NCI-H128 (cell line): ENCODE results near the gene SLC43A1.

Experiments used
- DNase-seq: peaks from one replicate; lab custom pipeline; 2025; ENCODE audit not compliant: unreplicated experiment; lab: John Stamatoyannopoulos, UW

SLC43A1 gene

DNA sequence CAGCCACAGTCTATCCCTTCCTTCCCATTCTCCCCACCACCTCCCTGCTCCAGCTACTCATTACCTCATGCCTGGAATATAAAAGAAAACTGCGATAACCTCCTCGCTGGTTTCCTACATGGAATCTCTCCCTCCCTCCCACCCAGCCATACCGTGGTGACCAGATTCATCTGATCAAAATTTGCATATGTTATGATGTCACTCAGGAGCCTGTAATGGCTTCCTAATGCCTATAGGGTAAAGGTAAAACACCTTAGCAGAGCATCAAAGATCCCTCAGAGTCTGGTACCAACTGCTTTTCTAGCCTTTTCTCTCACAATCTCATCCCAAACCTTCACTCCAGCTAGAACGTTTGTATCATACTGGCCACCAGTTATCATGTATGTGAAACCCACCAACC is 35.6 kb downstream of the SLC43A1 start:
- DNase-seq = no peak

DNA sequence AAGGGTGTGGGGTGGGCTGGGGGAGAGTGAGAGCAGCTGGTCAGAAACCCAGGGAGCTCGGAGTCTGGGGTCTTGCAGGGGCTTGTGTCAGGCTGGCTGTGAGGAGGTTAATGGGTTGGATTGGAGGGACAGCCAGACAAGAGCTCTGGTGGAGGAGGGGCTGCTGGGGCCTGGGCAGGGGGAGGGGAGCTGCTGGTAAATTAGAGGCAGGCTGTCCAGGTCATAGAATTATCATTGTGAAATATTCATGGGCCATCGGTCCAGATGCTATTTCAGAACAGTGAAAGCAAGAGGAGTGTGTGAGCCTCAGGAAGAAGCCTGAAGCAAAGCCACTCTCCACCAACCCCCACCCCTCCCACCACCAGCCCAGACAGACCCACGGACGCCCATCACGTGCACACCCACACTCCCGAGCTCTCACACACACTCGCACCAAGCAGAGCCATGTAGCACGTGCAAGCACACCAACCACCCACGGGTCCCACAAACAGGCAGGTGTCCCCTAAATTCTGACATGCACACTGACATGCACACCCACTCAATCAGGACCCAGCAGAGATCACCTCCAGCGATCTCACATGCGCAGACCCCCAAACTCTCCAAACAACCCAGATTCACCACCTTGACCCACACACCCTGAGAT is 36.4 kb downstream of the SLC43A1 start:
- DNase-seq = no peak

DNA sequence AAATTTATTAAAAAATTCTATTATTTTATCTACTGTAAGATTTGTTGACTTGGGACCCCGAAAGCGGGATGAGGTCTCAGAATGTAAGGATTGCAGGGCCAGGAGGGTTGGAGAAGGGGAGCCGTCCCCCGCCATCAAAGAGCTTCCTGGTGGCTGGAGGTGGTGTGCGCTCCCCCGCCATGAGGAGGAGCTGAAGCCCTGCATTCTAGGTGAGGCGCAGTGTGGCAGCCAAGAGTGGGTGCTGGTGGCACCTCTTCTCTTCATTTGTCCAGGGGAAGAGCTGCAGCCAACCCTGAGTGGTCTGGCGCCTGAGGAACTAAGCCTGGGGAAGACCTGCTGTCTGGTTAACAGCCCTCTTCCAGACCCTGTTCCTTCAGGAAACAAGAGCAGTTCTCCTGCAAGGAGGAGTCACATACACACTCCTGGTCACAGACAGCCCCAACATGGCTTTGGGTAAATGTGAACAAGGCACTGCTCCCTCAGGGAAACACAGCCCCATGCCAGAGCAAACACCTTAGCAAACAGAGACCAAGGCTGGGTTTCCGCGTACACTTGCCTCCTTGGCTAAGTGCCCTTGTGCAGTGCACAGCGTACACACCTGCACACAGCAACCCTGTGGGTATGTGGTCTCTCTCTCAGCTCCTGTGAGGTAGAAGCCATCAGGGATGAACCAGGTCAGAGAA is 37.9 kb downstream of the SLC43A1 start:
- no peak for DNase-seq

DNA sequence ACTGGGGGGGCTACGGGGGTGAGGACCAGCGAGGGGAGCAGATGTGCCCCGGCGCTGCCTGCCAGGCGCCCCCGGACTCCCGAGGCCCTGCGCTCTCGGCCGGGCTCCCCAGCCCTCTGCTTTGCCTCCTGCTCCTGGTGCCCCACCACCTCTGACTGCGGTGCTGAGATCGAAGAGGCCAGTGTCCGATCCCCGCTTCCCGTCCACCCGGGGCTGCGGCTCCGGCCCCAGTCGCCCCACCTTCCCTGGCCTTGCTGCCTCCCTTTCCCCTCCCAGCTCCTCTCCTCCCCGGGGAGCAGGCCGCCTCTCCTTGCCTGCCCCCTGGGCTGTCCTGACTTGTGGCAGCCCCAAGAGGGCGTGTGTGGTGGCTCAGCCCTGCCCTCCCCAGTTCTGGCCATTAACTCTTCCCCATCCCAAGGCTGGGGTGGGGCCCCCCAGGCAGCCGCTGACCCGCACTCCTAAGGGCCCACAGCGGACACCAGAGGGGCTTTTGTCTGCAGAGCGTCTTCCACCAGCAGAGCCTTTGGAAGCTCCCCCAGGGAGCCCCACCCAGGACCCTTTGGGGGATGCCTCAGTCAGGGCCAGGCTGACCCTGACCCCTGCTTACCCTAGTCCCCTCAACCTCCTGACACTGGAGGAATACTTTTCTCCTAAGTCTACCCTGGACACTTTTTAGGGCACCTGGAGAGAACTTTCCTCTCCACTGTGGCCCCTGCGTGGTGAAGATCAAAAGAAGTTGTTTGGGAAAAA is 38.6 kb downstream of the SLC43A1 start:
- no peak for DNase-seq

DNA sequence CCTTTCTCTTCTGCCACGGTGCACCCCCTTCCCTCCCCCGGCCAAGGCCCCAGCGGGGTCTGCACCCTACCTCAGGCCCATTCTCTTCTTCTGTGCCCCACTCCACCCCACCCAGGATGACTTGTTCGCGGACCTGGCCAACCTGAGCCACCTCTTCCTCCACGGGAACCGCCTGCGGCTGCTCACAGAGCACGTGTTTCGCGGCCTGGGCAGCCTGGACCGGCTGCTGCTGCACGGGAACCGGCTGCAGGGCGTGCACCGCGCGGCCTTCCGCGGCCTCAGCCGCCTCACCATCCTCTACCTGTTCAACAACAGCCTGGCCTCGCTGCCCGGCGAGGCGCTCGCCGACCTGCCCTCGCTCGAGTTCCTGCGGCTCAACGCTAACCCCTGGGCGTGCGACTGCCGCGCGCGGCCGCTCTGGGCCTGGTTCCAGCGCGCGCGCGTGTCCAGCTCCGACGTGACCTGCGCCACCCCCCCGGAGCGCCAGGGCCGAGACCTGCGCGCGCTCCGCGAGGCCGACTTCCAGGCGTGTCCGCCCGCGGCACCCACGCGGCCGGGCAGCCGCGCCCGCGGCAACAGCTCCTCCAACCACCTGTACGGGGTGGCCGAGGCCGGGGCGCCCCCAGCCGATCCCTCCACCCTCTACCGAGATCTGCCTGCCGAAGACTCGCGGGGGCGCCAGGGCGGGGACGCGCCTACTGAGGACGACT is 39.3 kb downstream of the SLC43A1 start:
- no peak for DNase-seq

DNA sequence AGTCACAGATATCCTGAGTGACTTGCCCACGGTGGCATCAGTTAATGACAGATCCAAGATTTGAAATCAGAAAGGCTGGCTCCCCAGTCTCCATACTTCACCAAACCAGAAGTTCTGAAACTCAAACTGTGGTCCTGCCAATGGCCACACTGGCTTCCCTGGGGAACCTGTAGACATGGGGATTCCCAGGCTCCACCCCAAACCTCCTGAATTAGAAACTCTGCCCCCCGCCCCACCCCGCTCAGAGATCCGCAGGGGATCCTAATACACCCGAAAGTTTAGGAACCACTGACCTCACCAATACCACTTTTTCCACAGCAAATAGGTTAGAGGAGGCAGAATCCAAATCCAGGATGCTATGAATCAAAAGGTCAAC is 39.8 kb downstream of the SLC43A1 start:
- no peak for DNase-seq

DNA sequence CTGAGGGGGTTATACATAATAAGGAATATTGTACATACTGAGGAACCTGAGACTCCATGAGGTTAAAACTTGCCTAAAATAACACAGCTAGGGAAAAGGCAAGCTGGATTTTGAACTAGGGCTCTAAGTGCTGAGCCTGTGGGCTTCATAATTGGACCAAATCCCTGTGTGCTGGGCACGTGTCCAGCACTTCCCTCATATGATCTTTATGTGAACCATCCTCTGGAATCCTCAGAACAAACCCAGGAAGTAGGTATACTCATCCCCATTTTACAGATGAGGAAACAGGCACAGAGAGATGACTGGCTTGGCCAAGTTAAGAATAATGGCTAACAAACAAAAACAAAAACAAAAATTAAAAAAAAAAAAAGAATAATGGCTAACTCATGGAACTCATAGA is 40.3 kb downstream of the SLC43A1 start:
- DNase-seq = no peak

DNA sequence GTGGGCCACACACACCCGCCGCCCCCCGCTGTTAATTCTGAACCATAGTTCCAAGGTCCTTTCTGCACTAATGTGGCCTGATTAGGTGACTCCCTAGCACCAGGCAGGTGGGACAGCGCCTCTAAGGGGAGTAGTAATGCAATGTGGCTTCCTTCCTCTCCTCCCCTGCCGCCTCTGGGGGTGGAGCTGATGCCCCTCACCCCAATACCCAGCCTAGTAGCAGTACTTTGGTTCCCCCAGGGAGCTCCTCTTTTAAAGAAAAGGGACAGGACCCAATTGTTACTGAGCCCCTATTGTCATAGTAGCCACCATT is 40.7 kb downstream of the SLC43A1 start:
- no peak for DNase-seq

DNA sequence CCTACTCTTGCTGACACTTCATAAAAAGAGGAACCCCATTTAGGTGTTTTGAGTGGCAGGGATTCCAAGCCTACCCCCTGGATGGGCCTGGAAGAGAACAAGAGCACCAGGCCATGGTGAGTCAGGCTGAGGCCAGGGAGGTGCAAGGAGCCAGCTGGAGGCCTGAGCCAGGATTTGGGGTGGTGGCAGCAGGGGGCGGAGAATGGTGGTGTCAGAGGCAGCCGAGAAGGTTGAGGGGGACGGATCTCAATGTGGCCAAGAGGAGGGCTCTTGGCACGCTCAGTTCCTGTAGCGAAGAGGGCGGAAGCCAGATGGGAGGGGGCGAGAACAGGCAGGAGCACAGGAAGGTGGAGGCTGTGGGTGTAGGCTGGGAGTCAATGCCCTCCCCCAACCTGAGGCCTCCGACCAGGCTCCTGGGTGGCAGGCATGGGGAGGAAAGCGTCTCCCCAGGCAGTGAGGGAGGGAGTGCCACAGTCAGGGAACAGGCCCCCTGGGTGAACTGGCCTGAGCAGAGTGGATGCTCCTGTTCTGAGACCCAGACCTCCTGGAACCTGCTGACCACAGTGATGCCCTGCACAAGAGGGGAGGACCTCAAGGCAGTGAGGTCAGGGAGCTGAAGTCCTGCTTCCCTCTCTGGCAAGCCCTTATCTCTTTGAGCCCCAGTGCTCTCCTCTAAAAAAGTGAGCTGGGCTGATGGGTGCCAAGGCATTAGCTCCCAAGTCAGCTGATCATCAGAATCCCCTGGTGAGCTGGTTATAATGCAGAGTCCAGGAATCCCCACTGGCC is 41.3 kb downstream of the SLC43A1 start:
- DNase-seq = no peak

DNA sequence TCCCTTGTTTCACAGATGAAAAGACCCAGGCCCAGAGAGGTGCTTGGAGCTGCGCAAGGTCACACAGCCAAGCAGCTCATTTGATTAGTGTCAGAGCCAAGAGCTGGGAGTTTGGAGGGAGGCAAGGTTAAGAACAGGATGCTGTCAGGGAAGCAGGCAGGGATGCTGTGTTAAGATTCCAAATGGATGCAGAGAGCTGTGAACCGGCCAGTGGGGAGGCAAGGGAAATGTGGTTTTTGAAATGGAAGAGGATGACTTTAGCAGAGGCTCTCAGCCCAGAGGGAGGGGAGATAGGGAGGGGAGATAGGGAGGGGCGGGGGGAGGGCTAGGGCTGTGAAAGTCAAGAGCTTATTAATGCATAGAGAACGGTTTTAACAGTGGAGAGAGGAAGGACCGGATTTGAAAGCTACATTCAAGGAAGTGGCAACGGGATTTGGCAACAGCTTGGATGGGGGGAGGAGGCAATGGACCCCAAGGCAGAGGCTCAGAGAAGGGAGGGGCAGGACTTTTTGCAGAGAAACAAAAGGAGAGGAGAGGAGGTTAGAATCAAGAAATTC is 42.1 kb downstream of the SLC43A1 start:
- no peak for DNase-seq

DNA sequence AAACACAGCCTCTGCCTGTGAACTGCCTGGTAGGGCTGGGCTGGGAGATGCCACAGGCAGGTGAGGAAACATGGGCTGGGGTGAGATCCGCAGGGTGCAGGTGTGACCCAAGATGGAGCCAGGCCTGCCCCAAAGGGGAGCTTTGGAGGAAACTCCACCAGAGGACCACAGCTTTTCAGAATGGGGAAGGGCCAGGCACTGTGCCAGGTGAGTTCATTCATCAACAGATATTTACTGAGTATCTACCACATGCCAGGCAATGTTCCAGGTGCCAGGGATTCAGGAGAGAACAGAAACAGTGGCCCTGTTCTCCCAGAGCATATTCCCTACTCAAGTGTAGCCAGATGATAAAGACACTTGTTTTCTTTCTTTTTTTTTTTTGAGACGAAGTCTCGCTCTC is 44.0 kb downstream of the SLC43A1 start:
- DNase-seq = no peak

DNA sequence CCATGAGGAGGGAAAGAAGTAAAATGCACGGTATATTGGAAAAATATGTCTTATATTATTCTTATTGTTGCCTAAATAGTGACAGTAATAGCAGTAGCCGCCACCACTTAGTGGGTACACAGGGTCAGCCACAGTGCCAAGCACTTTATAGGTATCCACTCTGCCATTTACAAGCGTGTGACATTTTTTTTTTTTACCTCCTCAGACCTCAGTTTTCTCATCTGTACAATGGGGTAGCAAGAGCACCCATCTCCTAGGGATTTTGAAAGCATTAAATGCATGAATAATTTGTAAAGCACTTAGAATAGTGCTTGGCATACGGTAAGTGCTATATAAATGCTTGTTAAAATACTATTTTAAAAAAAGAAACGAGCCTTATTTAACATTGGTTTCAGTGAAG is 46.2 kb downstream of the SLC43A1 start:
- DNase-seq = no peak

DNA sequence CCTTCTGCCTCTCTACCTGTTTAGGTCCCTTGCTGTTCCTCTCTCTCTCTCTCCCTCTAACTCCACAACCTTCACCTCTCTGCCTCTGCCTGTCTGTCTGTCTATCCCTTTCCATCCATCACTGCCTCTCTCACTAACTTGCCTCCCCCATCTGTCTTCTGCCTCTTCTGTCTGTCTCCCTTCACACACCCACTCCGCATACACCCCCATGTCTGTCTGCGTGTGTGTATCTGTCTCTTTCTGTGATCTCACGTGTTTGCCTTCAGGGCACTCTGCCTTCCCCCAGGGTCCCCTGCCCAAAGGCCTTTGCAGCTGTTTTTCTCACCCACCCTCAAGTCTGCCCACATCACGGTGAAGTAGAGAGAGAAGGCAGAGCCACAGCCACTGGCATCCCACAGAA is 47.2 kb downstream of the SLC43A1 start:
- no peak for DNase-seq

DNA sequence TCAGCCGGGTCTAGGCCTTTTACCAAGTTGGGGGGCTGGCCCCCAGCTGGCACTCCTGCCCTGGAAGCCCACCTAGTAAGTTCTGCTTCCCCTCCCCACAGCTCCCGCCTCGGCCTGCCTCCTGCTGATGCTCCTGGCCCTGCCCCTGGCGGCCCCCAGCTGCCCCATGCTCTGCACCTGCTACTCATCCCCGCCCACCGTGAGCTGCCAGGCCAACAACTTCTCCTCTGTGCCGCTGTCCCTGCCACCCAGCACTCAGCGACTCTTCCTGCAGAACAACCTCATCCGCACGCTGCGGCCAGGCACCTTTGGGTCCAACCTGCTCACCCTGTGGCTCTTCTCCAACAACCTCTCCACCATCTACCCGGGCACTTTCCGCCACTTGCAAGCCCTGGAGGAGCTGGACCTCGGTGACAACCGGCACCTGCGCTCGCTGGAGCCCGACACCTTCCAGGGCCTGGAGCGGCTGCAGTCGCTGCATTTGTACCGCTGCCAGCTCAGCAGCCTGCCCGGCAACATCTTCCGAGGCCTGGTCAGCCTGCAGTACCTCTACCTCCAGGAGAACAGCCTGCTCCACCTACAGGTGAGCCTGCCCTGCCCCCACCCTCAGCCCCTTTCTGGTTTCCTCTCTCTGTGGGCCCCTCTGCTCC is 47.9 kb downstream of the SLC43A1 start:
- no peak for DNase-seq

DNA sequence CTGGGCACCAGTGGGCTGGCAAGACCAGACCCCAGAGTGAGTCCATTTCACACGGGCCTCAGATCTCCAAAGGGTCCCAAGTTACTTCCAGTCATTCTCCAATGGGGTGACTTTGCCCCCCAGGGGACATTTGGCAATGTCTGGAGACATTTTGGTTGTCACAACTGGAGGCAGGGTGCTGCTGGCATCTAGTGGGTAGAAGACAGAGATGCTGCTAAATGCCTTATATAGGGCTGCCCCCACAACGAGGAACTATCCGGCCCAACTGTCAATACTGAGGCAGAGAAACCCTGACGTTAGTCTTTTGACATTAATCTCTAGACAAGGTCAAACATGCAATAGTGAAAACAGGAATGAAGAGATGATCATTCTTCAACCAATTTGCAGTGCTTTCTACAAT is 48.8 kb downstream of the SLC43A1 start:
- DNase-seq = no peak

DNA sequence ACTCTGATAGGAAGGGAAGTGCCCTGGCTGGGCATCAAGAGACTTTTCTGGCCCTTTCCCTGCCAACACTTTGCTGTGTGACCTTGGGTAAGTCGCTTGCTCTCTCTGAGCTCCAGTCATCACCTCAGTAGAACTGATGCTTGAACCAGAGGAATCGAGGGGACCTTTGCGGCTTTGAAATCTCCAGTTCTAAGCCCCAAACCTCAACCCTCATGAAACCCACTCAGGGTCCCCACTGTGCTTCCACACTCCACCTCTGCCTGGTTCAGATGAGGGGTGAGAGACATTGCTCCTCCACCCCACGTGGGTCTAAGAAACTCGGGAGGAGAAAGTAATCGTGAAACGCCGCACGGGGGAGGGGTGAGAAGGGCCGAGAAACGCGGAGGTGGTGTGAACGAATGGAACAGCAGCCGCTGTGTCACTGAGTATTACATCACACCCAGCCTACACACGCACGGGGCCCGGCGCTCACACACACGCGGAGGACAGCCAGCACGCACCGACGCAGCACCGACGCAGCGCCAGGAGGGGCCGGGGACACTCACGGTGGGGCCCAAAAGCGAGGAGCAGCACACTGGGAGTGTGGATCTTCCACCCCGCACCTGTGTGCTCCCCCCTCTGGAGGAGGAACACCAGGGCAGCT is 50.8 kb downstream of the SLC43A1 start:
- no peak for DNase-seq

DNA sequence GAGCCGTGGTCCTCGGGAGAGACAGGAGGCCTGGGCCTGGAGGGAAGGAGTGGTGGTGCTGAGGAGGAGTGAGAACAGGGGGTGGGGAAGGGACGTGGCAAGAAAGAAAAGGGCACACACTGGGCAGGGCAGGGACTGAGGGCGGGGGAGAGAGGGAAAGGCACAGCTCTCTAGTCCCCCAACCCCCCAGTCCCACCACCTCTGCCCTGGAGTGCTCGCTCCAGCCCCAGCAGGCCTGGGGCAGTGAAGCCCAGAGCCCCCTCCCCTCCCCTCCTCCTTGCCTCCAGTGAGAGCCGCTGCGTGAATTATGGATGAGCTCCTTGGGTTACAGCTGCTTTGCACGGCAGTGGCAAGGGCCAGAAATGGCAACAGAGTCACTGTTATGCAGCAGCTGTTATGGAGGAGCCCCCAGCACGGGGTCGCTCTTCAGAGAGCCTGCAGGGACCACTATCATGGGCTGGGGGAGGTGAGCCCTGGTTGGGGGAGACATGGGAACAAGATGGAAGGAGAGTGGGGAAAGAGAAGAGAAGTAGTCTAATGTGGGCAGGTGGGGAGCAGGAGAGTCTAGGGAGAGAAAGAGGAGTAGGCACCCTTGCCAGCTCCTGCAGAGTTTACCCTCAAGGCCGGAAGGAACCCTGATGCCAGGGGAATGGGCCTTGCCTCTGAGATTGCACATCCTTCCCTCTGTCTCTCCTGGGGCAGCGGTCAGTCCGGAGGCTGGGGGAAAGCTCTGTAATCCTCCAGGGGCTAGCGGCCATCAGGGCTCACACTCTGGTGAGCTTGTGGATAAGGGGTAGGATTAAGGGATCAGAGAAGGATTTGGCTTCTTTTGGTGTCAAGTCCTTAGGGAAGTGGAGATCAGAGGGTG is 51.6 kb downstream of the SLC43A1 start:
- no peak for DNase-seq

DNA sequence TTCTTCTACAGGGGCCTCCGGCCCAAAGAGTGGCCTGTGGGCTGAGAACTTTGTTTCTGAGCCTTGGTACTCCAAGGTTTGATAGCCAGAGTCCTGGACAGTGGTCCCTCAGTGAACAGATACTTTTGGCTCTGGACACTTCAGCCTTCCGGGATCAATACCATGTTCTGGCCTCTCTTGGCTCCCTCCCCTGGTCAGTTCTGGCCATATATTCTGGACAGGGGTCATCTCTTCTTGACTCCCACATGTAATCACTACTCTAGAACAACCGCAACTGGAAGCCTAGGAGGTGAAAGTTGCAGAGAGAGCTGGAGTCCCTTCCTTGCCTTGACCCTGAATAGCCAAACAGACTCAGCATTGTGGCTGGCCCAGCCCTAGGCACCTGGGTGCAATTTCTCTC is 52.9 kb downstream of the SLC43A1 start:
- no peak for DNase-seq
